SH-SY5Y (cell line): ENCODE data around the gene CPED1.

Experiments used
- GATA2 ChIP-seq: IDR thresholded peaks from 2 replicates; pipeline ENCODE4 v1.6.1; 2011; ENCODE audit warnings: mild to moderate bottlenecking, low read depth, low read length
- GATA3 ChIP-seq: IDR thresholded peaks from 2 replicates; pipeline ENCODE4 v1.6.1; 2011; ENCODE audit warnings: low read depth, mild to moderate bottlenecking, low read length, moderate library complexity

DNA sequence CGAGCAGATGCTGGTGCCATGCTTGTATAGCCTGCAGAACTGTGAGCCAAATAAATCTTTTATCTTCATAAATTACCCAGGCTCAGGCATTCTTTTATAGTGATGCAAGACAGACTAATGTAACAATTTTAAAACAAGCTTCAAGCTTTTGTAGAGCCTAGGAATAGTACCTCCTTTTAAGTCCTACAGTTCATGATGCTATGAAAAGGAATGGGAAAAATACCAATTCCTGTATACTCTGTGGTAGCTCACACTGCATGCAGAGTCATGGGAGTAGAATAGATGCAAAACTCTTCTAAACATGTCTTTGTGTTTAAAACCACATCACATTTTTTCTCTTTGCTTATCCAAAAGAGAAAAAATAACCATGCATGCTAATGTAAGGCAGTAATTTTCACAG is 273.7 kb downstream of the CPED1 start:
- TF ChIP-seq GATA3 (no peak), GATA2 (no peak)
